NCI-H1694 treated with DMSO at 0.1 percent for 48 hours (cell line): ENCODE results near the gene RIPK4.

Experiments
- DNase-seq: peaks from one replicate; lab custom pipeline; 2025; lab: John Stamatoyannopoulos, UW

The RIPK4 gene

GRCh38 chr21:41769111-41769510, 2.3 kb upstream of the RIPK4 start:
- no peak for DNase-seq

- no peak for DNase-seq
Measured at GRCh38 chr21:41768437-41769042, 1.7 kb upstream of the RIPK4 start.

GRCh38 chr21:41767606-41768436, 969 bp upstream of the RIPK4 start:
- DNase-seq: no peak

- no peak for DNase-seq
Measured at GRCh38 chr21:41765973-41766882, 624 bp downstream of the RIPK4 start.

GRCh38 chr21:41765420-41765821, 1.4 kb downstream of the RIPK4 start:
- no peak for DNase-seq

GRCh38 chr21:41764558-41765419, 2.1 kb downstream of the RIPK4 start:
- DNase-seq: no peak

- no peak for DNase-seq
Measured at GRCh38 chr21:41763996-41764395, 2.9 kb downstream of the RIPK4 start.

- no peak for DNase-seq
Measured at GRCh38 chr21:41763398-41763931, 3.4 kb downstream of the RIPK4 start.

GRCh38 chr21:41762753-41763152, 4.1 kb downstream of the RIPK4 start:
- no peak for DNase-seq

- DNase-seq: no peak
Measured at GRCh38 chr21:41761934-41762635, 4.8 kb downstream of the RIPK4 start.

GRCh38 chr21:41761211-41761933, 5.5 kb downstream of the RIPK4 start:
- no peak for DNase-seq

- DNase-seq: no peak
Measured at GRCh38 chr21:41760411-41760810, 6.4 kb downstream of the RIPK4 start.

GRCh38 chr21:41759926-41760325, 6.9 kb downstream of the RIPK4 start:
- no peak for DNase-seq

- no peak for DNase-seq
Measured at GRCh38 chr21:41759214-41759840, 7.5 kb downstream of the RIPK4 start.

GRCh38 chr21:41758550-41758949, 8.3 kb downstream of the RIPK4 start:
- no peak for DNase-seq

- DNase-seq: no peak
Measured at GRCh38 chr21:41755934-41756773, 10.7 kb downstream of the RIPK4 start.

- no peak for DNase-seq
Measured at GRCh38 chr21:41755258-41755933, 11.5 kb downstream of the RIPK4 start.

- no peak for DNase-seq
Measured at GRCh38 chr21:41754479-41754891, 12.4 kb downstream of the RIPK4 start.
